K562 (cell line): ENCODE measurements around the gene ATAD3C. TPM values are rescaled to one million over a fixed set of nuclear protein-coding genes. Genes with fewer than 3 reads are reported as not detected.

ENCODE experiments used
- ARID2 ChIP-seq: fragments of 450-650 bp; IDR thresholded peaks from 2 replicates; pipeline ENCODE4 v1.6.1; 2017; ENCODE audit warnings: antibody characterized with exemption, mild to moderate bottlenecking
- DNMT1 ChIP-seq: fragments of 450-650 bp; IDR thresholded peaks from 2 replicates; pipeline ENCODE4 v1.6.1; 2016; ENCODE audit warnings: antibody characterized with exemption, mild to moderate bottlenecking
- E2F3 ChIP-seq: fragments of 250-450 bp; sonication (Bioruptor Pico); IDR thresholded peaks from 2 replicates; pipeline ENCODE4 v1.4.0; 2020; ENCODE audit warnings: mild to moderate bottlenecking
- ETV6 ChIP-seq, 3 experiments: fragments of 150-350 bp in 1 of 3; sonication (generic) in 1 of 3; formaldehyde crosslinking in 1 of 3; IDR thresholded peaks; 2 replicates each; pipeline versions ENCODE4 v1.6.1 to v1.8.0; 2014 to 2022; ENCODE audit warnings: borderline replicate concordance in 2 of 3, low read depth in 2 of 3, antibody characterized with exemption in 1 of 3, low read length in 1 of 3, mild to moderate bottlenecking in 1 of 3, missing genetic modification reagents in 1 of 3
- GTF2B ChIP-seq: IDR thresholded peaks from 2 replicates; pipeline ENCODE4 v1.6.1; 2011; ENCODE audit not compliant: insufficient read length; ENCODE audit errors: extremely low read depth
- NFIX ChIP-seq: fragments of 250-450 bp; sonication (Bioruptor Pico); IDR thresholded peaks from 2 replicates; pipeline ENCODE4 v1.4.0; 2020; ENCODE audit warnings: low read depth, mild to moderate bottlenecking, moderate library complexity
- POLR2AphosphoS5 ChIP-seq: IDR thresholded peaks from 2 replicates; pipeline ENCODE4 v1.6.1; 2011; ENCODE audit warnings: mild to moderate bottlenecking, low read depth, low read length, moderate library complexity; ENCODE audit not compliant: control insufficient read depth, insufficient read depth
- SETDB1 ChIP-seq: IDR thresholded peaks from one replicate; pipeline ENCODE4 v1.6.1; 2012; ENCODE audit warnings: low read length, control low read depth, inconsistent platforms
- ZC3H11A ChIP-seq: IDR thresholded peaks from 2 replicates; pipeline ENCODE4 v1.6.1; 2012; ENCODE audit warnings: low read depth, low read length, improper control_type of control experiment
- ZNF444 ChIP-seq: fragments of 250-450 bp; sonication (Bioruptor Pico); IDR thresholded peaks from 2 replicates; pipeline ENCODE4 v1.4.0; 2020; ENCODE audit warnings: mild to moderate bottlenecking, moderate library complexity
- ZNF507 ChIP-seq: conservative IDR thresholded peaks from 2 replicates; pipeline ENCODE4 v1.6.1; 2017; ENCODE audit warnings: missing genetic modification characterization, missing compliant biosample characterization
- ZNF586 ChIP-seq: fragments of 450-650 bp; formaldehyde crosslinking; conservative IDR thresholded peaks from 2 replicates; pipeline ENCODE4 v1.4.0; 2020; ENCODE audit warnings: mild to moderate bottlenecking, moderate library complexity
- polyA plus RNA-seq, 8 experiments: library from polyadenylated mRNA; depleted of rRNA in 4 of 8; stranded (reverse) in 5 of 8; unstranded in 3 of 8; fragments of >200 nt; fragmentation: Nextera tagmentation in 2 of 8; fragmentation: Illumina TruSeq in 1 of 8; extraction: Ambion mirVana in 2 of 8; extraction: Trizol in 1 of 8; gene quantifications; 2 replicates each; pipeline versions ENCODE4 v1.2.1 to v1.2.3, GENCODE V29; 2011 to 2014; ENCODE audit warnings: inconsistent platforms in 1 of 8, missing spikeins in 1 of 8
- total RNA-seq, 7 experiments: library from RNA; depleted of rRNA in 6 of 7; stranded (reverse); fragments of >200 nt in 6 of 7; fragmentation: Illumina TruSeq in 2 of 7; extraction: Trizol in 2 of 7; gene quantifications; 2 replicates each; pipeline versions ENCODE4 v1.2.1 to v1.2.3, GENCODE V29; 2011 to 2021; ENCODE audit warnings: low replicate concordance in 1 of 7
- TF ChIP-seq, protein P1 (sequence below): fragments of 200-600 bp; sonication (generic); IDR thresholded peaks from one replicate; pipeline ENCODE4 v1.6.1; 2012; ENCODE audit warnings: mild to moderate bottlenecking, low read depth, low read length, inconsistent platforms
- TF ChIP-seq, protein P2 (sequence below): fragments of 250-450 bp; sonication (Bioruptor Pico); IDR thresholded peaks from 2 replicates; pipeline ENCODE4 v1.5.1; 2021; ENCODE audit warnings: mild to moderate bottlenecking

Gene ATAD3C
- total and polyA plus RNA-seq, 9 of the 15 experiments (the other 6 are each of a cell fraction or from before 2014, with no cell fraction given), result 0.03 to 0.18 TPM; not detected in 7

- TF ChIP-seq POLR2AphosphoS5, result peak; percentile 61; the same call in 1 of the 2 replicates
- no peak for TF ChIP-seq ZNF507 (tag)
- no peak for TF ChIP-seq ZC3H11A
- TF ChIP-seq ZNF444 (CRISPR knock-in tag), result no peak
- peak in 1 of 2 experiments; percentile 0; a peak in 1 of 4 replicates for TF ChIP-seq ETV6 (IDR thresholded peaks at IDR 0.05; ENCODE audit: borderline replicate concordance in 1 of 2, low read depth in 2 of 2, low read length in 1 of 2)
- no peak for TF ChIP-seq ETV6 (CRISPR knock-in tag; IDR thresholded peaks at IDR 0.05; ENCODE audit: borderline replicate concordance)
- TF ChIP-seq SETDB1, result no peak
- TF ChIP-seq ARID2, result no peak
- no peak for TF ChIP-seq DNMT1
- TF ChIP-seq ZNF586 (CRISPR knock-in tag), result no peak
- TF ChIP-seq, protein P1, sequence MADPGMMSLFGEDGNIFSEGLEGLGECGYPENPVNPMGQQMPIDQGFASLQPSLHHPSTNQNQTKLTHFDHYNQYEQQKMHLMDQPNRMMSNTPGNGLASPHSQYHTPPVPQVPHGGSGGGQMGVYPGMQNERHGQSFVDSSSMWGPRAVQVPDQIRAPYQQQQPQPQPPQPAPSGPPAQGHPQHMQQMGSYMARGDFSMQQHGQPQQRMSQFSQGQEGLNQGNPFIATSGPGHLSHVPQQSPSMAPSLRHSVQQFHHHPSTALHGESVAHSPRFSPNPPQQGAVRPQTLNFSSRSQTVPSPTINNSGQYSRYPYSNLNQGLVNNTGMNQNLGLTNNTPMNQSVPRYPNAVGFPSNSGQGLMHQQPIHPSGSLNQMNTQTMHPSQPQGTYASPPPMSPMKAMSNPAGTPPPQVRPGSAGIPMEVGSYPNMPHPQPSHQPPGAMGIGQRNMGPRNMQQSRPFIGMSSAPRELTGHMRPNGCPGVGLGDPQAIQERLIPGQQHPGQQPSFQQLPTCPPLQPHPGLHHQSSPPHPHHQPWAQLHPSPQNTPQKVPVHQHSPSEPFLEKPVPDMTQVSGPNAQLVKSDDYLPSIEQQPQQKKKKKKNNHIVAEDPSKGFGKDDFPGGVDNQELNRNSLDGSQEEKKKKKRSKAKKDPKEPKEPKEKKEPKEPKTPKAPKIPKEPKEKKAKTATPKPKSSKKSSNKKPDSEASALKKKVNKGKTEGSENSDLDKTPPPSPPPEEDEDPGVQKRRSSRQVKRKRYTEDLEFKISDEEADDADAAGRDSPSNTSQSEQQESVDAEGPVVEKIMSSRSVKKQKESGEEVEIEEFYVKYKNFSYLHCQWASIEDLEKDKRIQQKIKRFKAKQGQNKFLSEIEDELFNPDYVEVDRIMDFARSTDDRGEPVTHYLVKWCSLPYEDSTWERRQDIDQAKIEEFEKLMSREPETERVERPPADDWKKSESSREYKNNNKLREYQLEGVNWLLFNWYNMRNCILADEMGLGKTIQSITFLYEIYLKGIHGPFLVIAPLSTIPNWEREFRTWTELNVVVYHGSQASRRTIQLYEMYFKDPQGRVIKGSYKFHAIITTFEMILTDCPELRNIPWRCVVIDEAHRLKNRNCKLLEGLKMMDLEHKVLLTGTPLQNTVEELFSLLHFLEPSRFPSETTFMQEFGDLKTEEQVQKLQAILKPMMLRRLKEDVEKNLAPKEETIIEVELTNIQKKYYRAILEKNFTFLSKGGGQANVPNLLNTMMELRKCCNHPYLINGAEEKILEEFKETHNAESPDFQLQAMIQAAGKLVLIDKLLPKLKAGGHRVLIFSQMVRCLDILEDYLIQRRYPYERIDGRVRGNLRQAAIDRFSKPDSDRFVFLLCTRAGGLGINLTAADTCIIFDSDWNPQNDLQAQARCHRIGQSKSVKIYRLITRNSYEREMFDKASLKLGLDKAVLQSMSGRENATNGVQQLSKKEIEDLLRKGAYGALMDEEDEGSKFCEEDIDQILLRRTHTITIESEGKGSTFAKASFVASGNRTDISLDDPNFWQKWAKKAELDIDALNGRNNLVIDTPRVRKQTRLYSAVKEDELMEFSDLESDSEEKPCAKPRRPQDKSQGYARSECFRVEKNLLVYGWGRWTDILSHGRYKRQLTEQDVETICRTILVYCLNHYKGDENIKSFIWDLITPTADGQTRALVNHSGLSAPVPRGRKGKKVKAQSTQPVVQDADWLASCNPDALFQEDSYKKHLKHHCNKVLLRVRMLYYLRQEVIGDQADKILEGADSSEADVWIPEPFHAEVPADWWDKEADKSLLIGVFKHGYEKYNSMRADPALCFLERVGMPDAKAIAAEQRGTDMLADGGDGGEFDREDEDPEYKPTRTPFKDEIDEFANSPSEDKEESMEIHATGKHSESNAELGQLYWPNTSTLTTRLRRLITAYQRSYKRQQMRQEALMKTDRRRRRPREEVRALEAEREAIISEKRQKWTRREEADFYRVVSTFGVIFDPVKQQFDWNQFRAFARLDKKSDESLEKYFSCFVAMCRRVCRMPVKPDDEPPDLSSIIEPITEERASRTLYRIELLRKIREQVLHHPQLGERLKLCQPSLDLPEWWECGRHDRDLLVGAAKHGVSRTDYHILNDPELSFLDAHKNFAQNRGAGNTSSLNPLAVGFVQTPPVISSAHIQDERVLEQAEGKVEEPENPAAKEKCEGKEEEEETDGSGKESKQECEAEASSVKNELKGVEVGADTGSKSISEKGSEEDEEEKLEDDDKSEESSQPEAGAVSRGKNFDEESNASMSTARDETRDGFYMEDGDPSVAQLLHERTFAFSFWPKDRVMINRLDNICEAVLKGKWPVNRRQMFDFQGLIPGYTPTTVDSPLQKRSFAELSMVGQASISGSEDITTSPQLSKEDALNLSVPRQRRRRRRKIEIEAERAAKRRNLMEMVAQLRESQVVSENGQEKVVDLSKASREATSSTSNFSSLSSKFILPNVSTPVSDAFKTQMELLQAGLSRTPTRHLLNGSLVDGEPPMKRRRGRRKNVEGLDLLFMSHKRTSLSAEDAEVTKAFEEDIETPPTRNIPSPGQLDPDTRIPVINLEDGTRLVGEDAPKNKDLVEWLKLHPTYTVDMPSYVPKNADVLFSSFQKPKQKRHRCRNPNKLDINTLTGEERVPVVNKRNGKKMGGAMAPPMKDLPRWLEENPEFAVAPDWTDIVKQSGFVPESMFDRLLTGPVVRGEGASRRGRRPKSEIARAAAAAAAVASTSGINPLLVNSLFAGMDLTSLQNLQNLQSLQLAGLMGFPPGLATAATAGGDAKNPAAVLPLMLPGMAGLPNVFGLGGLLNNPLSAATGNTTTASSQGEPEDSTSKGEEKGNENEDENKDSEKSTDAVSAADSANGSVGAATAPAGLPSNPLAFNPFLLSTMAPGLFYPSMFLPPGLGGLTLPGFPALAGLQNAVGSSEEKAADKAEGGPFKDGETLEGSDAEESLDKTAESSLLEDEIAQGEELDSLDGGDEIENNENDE, result no peak
- TF ChIP-seq, protein P2, sequence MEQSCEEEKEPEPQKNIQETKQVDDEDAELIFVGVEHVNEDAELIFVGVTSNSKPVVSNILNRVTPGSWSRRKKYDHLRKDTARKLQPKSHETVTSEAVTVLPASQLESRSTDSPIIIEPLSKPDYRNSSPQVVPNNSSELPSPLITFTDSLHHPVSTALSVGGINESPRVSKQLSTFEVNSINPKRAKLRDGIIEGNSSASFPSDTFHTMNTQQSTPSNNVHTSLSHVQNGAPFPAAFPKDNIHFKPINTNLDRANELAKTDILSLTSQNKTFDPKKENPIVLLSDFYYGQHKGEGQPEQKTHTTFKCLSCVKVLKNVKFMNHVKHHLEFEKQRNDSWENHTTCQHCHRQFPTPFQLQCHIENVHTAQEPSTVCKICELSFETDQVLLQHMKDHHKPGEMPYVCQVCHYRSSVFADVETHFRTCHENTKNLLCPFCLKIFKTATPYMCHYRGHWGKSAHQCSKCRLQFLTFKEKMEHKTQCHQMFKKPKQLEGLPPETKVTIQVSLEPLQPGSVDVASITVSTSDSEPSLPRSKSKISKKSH (CRISPR knock-in tag), result no peak
- no peak for TF ChIP-seq NFIX (CRISPR knock-in tag)
- TF ChIP-seq GTF2B, result no peak
- TF ChIP-seq E2F3, result no peak
Observed at GRCh38 chr1:1399872-1400575, 49.5 kb upstream of the ATAD3C start (continued).
